Natural killer cell treated with Interleukin-12 subunit alpha and Interleukin-12 subunit beta and Interleukin-15 and Interleukin-18, amount 100 ng/mL, for 72 hours (primary cell): ENCODE data around the gene NRG4. TPM values are rescaled to one million over a fixed set of nuclear protein-coding genes. Genes with fewer than 3 reads are reported as not detected.
"Not testable (repeated sequence)": the region's sequence is repeated elsewhere in the genome, so short reads cannot be mapped to it uniquely, and the experiment has no call there.

Experiments used
- ATAC-seq, 2 donors: fragments of 150-1000 bp; cut with Tn5 transposase in 1 of 2; sonication (Bioruptor Pico), chemical (Tn5 transposase) in 1 of 2; 2 replicates each; pipeline ENCODE4 v1.10.0; 2021
- DNase-seq: peaks from one replicate; pipeline ENCODE4 v3.0.0; 2022; ENCODE audit warnings: low spot score
- H3K27ac Mint-ChIP-seq, 2 donors: 1 replicate in 1 of 2; 2 replicates in 1 of 2; pipeline ENCODE4 v1.8.0; 2022; ENCODE audit warnings: mixed read lengths in 2 of 2, mild to moderate bottlenecking in 1 of 2, moderate library complexity in 1 of 2
- H3K27me3 Mint-ChIP-seq, 2 donors: 1 replicate in 1 of 2; 2 replicates in 1 of 2; pipeline ENCODE4 v1.8.0; 2022; ENCODE audit warnings: mixed read lengths in 2 of 2
- H3K36me3 Mint-ChIP-seq: one replicate; pipeline ENCODE4 v1.8.0; 2022; ENCODE audit warnings: mixed read lengths
- H3K4me1 Mint-ChIP-seq, 2 donors: 1 replicate in 1 of 2; 2 replicates in 1 of 2; pipeline ENCODE4 v1.8.0; 2022; ENCODE audit warnings: low read depth in 2 of 2, mixed read lengths in 2 of 2, mild to moderate bottlenecking in 1 of 2
- H3K4me3 Mint-ChIP-seq: one replicate; pipeline ENCODE4 v1.8.0; 2022; ENCODE audit warnings: mixed read lengths
- H3K9me3 Mint-ChIP-seq: 2 replicates; pipeline ENCODE4 v1.8.0; 2022; ENCODE audit warnings: mixed read lengths
- total RNA-seq, 2 donors: library from RNA; stranded (reverse); gene quantifications; one replicate each; pipeline ENCODE4 v1.2.3, GENCODE V29; 2022

Gene NRG4
- total RNA-seq, 2 donors from 2014 or later = 0.21 TPM; not detected in 1

GRCh38 chr15:75981149-75981815, 30.9 kb downstream of the NRG4 start:
- DNase-seq (no peak), ATAC-seq (no peak)
- Mint-ChIP-seq H3K27me3 (peaks cover 20 to 41% of the 10 kb centered on the region in 2 donors), H3K27ac (no peak overlapping the region), H3K36me3 (no peaks in the 10 kb centered on the region), H3K9me3 (no peaks in the 10 kb centered on the region), H3K4me1 (no peaks in the 10 kb centered on the region), H3K4me3 (no peak overlapping the region)

- ATAC-seq, H3K4me1 Mint-ChIP-seq, DNase-seq, H3K9me3 Mint-ChIP-seq, H3K27ac Mint-ChIP-seq, H3K4me3 Mint-ChIP-seq, H3K36me3 Mint-ChIP-seq: not testable (repeated sequence)
- H3K27me3 Mint-ChIP-seq = peaks cover 41 to 63% of the 10 kb centered on the region in 2 donors
Measured at GRCh38 chr15:75976766-75977165, 35.5 kb downstream of the NRG4 start.

DNA sequence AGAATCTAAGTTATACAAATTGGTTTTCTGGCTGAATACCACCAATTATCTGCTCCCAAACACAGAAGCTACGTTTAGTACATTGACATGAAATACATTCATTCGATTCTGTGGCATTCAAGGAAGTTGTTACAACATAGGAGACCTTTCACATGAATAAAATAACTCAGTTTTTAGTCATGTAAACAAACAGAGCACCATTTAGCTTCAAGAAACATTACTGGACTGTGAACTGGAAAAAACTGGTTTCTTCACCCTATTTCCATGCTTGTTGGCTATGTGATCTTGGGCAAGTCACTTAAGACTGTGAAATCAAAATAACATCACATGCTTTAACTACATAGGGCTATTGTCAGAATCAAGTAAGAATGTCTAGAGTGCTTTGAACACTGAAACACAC, 46.2 kb downstream of the NRG4 start:
- Mint-ChIP-seq H3K27ac (no peak overlapping the region), H3K9me3 (no peaks in the 10 kb centered on the region), H3K4me1 (no peaks in the 10 kb centered on the region), H3K36me3 (no peaks in the 10 kb centered on the region), H3K4me3 (no peak overlapping the region), H3K27me3 (peaks cover 0 to 2% of the 10 kb centered on the region in 2 donors)
- ATAC-seq (no peak), DNase-seq (no peak)

- Mint-ChIP-seq H3K36me3 (no peaks in the 10 kb centered on the region), H3K4me1 (no peaks in the 10 kb centered on the region), H3K27me3 (peaks cover 5 to 20% of the 10 kb centered on the region in 2 donors), H3K27ac (no peak overlapping the region), H3K4me3 (no peak overlapping the region), H3K9me3 (no peaks in the 10 kb centered on the region)
- ATAC-seq (no peak), DNase-seq (no peak)
Measured at GRCh38 chr15:75961331-75961730, 50.9 kb downstream of the NRG4 start.

DNA sequence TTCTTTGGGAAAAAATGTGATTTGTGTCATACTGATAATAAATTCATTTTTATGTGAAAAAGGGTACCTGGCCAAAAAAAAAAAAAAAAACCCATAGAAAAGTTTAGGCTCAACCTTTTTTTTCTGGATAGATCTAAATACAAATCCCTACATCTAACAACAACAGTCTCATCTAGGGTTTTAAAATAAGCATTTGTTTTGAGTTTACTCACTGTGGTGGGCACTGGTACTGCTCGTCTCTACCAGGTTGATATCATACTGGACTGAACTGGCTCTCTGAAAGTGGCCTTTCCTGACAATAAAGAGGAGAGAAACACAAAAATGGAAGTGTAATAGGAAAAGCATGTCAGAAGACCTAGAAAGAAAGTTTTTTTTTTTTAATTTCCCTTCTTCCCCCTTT, 56.5 kb downstream of the NRG4 start:
- no peak for DNase-seq
- H3K4me3 Mint-ChIP-seq = no peak overlapping the region
- H3K27me3 Mint-ChIP-seq = peaks cover 23 to 54% of the 10 kb centered on the region in 2 donors
- H3K36me3 Mint-ChIP-seq = no peaks in the 10 kb centered on the region
- no peak for ATAC-seq
- peaks cover 5 to 6% of the 10 kb centered on the region in 2 donors for H3K4me1 Mint-ChIP-seq
- no peak overlapping the region for H3K27ac Mint-ChIP-seq
- H3K9me3 Mint-ChIP-seq = no peaks in the 10 kb centered on the region

DNA sequence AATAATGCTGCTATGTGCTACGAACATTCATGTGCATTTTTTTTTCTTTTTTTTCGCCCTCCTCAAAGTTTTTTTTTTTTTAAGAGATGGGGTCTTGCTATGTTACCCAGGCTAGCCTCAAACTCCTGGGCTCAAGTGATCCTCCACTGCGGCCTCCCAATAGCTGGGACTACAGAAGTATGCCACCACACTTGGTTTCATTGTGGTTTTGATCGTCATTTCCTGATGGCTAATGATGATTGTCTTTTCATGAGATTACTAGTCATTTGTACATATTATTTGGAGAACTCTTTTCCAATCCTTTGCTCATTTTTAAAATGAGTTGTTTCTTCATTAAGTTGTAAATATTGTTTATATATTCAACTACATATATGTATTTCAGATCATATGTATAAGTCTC, 59.7 kb downstream of the NRG4 start:
- Mint-ChIP-seq H3K36me3 (no peaks in the 10 kb centered on the region), H3K27ac (peak overlapping the region in 1 of 2 donors; percentile 25), H3K27me3 (peaks cover 34 to 54% of the 10 kb centered on the region in 2 donors), H3K9me3 (no peaks in the 10 kb centered on the region), H3K4me3 (no peak overlapping the region), H3K4me1 (peaks cover 5 to 6% of the 10 kb centered on the region in 2 donors)
- ATAC-seq (peak in 1 of 2 donors; percentile 46), DNase-seq (no peak)

DNA sequence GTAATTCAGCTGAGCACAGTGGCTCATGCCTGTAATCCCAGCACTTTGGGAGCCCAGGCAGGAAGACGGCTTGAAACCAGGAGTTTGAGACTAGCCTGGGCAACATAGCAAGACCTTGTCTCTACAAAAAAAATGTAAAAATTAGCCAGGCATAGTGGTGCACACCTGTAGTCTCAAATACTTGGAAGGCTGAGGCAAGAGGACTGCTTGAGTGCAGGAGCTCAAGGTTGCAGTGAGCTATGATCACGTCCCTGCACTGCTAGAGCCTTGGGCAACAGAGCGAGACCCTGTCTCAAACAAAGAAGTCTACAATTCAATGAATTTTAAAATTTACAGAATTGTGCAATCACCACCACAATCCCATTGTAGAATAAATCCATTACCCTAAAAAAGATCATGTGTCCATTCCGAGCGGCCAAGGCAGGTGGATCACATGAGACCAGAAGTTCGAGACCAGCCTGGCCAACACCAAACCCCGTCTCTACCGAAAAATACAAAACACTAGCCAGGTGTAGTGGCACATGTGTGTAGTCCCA, 63.4 kb downstream of the NRG4 start:
- DNase-seq = no peak
- H3K27me3 Mint-ChIP-seq = peaks cover 23 to 31% of the 10 kb centered on the region in 2 donors
- H3K9me3 Mint-ChIP-seq = no peaks in the 10 kb centered on the region
- H3K27ac Mint-ChIP-seq = no peak overlapping the region
- no peak for ATAC-seq
- no peaks in the 10 kb centered on the region for H3K36me3 Mint-ChIP-seq
- H3K4me3 Mint-ChIP-seq = no peak overlapping the region
- peaks cover 17 to 20% of the 10 kb centered on the region in 2 donors for H3K4me1 Mint-ChIP-seq

GRCh38 chr15:75947092-75947491, 65.1 kb downstream of the NRG4 start:
- peak overlapping the region; percentile 28 for H3K4me3 Mint-ChIP-seq
- no peak for DNase-seq
- H3K4me1 Mint-ChIP-seq = peaks cover 12 to 16% of the 10 kb centered on the region in 2 donors
- no peak for ATAC-seq
- H3K9me3 Mint-ChIP-seq = no peaks in the 10 kb centered on the region
- H3K27ac Mint-ChIP-seq = no peak overlapping the region
- peaks cover 21 to 26% of the 10 kb centered on the region in 2 donors for H3K27me3 Mint-ChIP-seq
- H3K36me3 Mint-ChIP-seq = no peaks in the 10 kb centered on the region

DNA sequence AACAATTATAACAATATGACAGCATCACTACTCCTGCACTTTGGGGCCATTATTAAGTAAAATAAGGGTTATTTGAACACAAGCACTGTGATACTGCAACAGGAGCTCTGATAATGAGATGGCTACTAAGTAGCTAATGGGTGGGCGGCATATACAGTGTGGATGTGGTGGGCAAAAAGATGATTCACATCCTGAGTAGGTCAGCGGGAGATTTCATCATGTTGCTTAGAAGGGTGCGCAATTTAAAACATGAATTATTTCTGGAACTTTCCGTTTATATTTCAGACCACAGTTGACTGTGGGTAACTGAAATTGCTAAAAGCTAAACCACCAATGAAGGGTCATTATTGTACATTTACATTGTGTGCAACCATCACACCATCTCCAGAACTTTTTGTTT, 66.3 kb downstream of the NRG4 start:
- Mint-ChIP-seq H3K27ac (peak overlapping the region in 1 of 2 donors; percentile 49), H3K9me3 (no peaks in the 10 kb centered on the region), H3K4me1 (peaks cover 12 to 16% of the 10 kb centered on the region in 2 donors), H3K36me3 (no peaks in the 10 kb centered on the region), H3K4me3 (peak overlapping the region; percentile 23), H3K27me3 (peaks cover 15 to 21% of the 10 kb centered on the region in 2 donors)
- DNase-seq (no peak), ATAC-seq (peak; percentile 83 to 86)

DNA sequence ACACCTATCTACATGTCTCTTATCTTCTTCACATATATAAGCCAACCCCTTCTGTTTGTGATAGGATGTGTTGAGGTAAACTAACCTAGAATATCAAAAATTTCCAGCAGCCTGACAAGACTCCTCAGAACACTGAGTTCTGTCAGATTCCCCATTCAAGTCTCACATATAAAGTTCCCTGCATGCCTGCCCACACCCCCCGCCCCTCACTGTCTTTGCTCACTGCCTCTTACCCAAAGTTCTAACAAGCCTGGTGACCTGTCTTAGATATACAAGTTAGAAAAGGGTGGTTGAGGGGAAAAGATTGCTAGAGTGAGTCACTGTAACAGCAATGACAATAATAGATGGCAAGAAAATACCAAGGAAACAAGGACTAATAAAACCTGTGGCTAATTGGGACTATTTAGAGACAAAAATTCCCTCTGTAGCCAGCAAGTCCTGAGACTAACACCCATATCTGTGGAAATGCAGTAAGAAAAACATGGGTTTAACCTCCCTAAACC, 68.5 kb downstream of the NRG4 start:
- Mint-ChIP-seq H3K9me3 (no peaks in the 10 kb centered on the region), H3K4me3 (no peak overlapping the region), H3K36me3 (peaks cover 5% of the 10 kb centered on the region), H3K27ac (no peak overlapping the region), H3K27me3 (peaks cover 0 to 10% of the 10 kb centered on the region in 2 donors), H3K4me1 (peaks cover 12 to 16% of the 10 kb centered on the region in 2 donors)
- ATAC-seq (no peak), DNase-seq (no peak)

DNA sequence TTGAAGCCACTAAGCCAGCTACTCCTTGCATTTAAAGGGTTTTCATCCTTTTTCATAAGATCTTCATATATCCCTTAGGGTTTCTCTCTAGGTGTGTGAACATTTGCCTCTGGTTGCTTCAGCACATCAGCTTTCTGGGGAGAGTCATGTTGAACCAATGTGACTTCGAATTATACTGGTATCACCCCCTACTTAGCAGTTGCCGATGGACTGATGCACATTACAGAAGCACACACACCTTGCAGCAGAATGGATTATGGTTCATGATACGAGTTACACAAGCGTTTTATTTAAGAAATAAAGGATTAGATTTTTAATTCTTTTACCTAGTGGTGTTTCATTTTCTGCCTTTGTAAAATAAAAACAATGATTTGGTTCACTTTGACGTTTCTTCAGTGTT, 69.0 kb downstream of the NRG4 start:
- DNase-seq (no peak), ATAC-seq (no peak)
- Mint-ChIP-seq H3K9me3 (no peaks in the 10 kb centered on the region), H3K36me3 (peaks cover 11% of the 10 kb centered on the region), H3K27ac (no peak overlapping the region), H3K27me3 (peaks cover 0 to 10% of the 10 kb centered on the region in 2 donors), H3K4me1 (peaks cover 12 to 16% of the 10 kb centered on the region in 2 donors), H3K4me3 (no peak overlapping the region)

DNA sequence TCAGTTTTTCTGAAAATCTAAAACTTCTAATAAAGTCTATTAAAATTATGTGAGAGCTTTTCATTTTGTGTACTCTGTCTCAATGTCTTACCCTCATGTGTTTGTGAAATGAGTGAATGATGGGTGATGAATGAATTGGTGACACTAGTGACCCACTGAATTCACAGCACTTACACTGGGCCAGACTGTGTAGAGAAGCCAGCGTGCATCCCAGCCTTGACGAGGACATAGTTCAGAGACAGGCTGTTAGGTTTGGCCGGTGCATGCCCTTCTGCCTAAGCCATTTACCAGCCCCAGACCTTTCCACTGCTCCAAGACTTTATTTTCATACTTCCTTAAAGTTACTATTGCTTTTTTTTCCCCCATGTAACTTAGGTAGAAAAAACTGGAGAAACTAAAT, 69.8 kb downstream of the NRG4 start:
- no peaks in the 10 kb centered on the region for H3K9me3 Mint-ChIP-seq
- ATAC-seq (no peak), DNase-seq (no peak)
- H3K27ac Mint-ChIP-seq = no peak overlapping the region
- H3K36me3 Mint-ChIP-seq = peaks cover 17% of the 10 kb centered on the region
- H3K4me1 Mint-ChIP-seq = peaks cover 12 to 16% of the 10 kb centered on the region in 2 donors
- peaks cover 0 to 6% of the 10 kb centered on the region in 2 donors for H3K27me3 Mint-ChIP-seq
- no peak overlapping the region for H3K4me3 Mint-ChIP-seq

GRCh38 chr15:75930866-75931265, 81.4 kb downstream of the NRG4 start:
- no peak for DNase-seq
- Mint-ChIP-seq H3K4me1 (peaks cover 36 to 37% of the 10 kb centered on the region in 2 donors), H3K9me3 (no peaks in the 10 kb centered on the region), H3K4me3 (peak overlapping the region; percentile 48), H3K27ac (peak overlapping the region; percentile 57 to 66), H3K27me3 (no peaks in the 10 kb centered on the region), H3K36me3 (peaks cover 5% of the 10 kb centered on the region)
- ATAC-seq = no peak

GRCh38 chr15:75929799-75930565, 82.2 kb downstream of the NRG4 start:
- Mint-ChIP-seq H3K4me3 (peak overlapping the region; percentile 48), H3K36me3 (peaks cover 11% of the 10 kb centered on the region), H3K4me1 (peaks cover 42 to 45% of the 10 kb centered on the region in 2 donors), H3K27ac (peak overlapping the region; percentile 57 to 66), H3K27me3 (no peaks in the 10 kb centered on the region), H3K9me3 (no peaks in the 10 kb centered on the region)
- peak; percentile 66 to 74 for ATAC-seq
- no peak for DNase-seq
